GM19023 (cell line): ENCODE data around the gene NOSTRIN.
"Not testable (repeated sequence)": the region's sequence is repeated elsewhere in the genome, so short reads cannot be mapped to it uniquely, and the experiment has no call there.

ENCODE experiments used
- ATAC-seq: cut with Tn5 transposase; IDR thresholded peaks from one replicate; pipeline ENCODE4 v1.9.1; 2021; ENCODE audit warnings: mild to moderate bottlenecking, moderate library complexity; ENCODE audit not compliant: unreplicated experiment

Gene NOSTRIN

GRCh38 chr2:168819050-168819715 lies 16.7 kb downstream of the NOSTRIN start:
- no peak for ATAC-seq

- ATAC-seq = no peak
These were observed 17.5 kb downstream of the NOSTRIN start for GRCh38 chr2:168819829-168820489.

GRCh38 chr2:168821577-168821976 lies 19.1 kb downstream of the NOSTRIN start:
- no peak for ATAC-seq

GRCh38 chr2:168821992-168822391 lies 19.6 kb downstream of the NOSTRIN start:
- no peak for ATAC-seq

GRCh38 chr2:168825126-168825525 lies 22.7 kb downstream of the NOSTRIN start:
- no peak for ATAC-seq

GRCh38 chr2:168830958-168831357 lies 28.5 kb downstream of the NOSTRIN start:
- no peak for ATAC-seq

GRCh38 chr2:168831662-168832061 lies 29.2 kb downstream of the NOSTRIN start:
- ATAC-seq = no peak

GRCh38 chr2:168835969-168836368 lies 33.5 kb downstream of the NOSTRIN start:
- no peak for ATAC-seq

GRCh38 chr2:168841445-168841844 lies 39.0 kb downstream of the NOSTRIN start:
- no peak for ATAC-seq

- ATAC-seq = no peak
These were observed 40.8 kb downstream of the NOSTRIN start for GRCh38 chr2:168843253-168843652.

GRCh38 chr2:168848225-168848624 lies 45.8 kb downstream of the NOSTRIN start:
- no peak for ATAC-seq

- ATAC-seq = no peak
These were observed 47.2 kb downstream of the NOSTRIN start for GRCh38 chr2:168849610-168850009.

- ATAC-seq = no peak
These were observed 48.4 kb downstream of the NOSTRIN start for GRCh38 chr2:168850846-168851245.

GRCh38 chr2:168851674-168852320 lies 49.4 kb downstream of the NOSTRIN start:
- ATAC-seq = no peak

GRCh38 chr2:168852481-168852880 lies 50.0 kb downstream of the NOSTRIN start:
- no peak for ATAC-seq

- ATAC-seq = no peak
These were observed 51.0 kb downstream of the NOSTRIN start for GRCh38 chr2:168853471-168853870.

- ATAC-seq = no peak
These were observed 52.2 kb downstream of the NOSTRIN start for GRCh38 chr2:168854651-168855050.

GRCh38 chr2:168855601-168856000 lies 53.2 kb downstream of the NOSTRIN start:
- no peak for ATAC-seq

GRCh38 chr2:168858146-168858545 lies 55.7 kb downstream of the NOSTRIN start:
- ATAC-seq = no peak

- not testable (repeated sequence) for ATAC-seq
These were observed 64.7 kb downstream of the NOSTRIN start for GRCh38 chr2:168867164-168867563.

GRCh38 chr2:168870369-168870768 lies 67.9 kb downstream of the NOSTRIN start:
- ATAC-seq = not testable (repeated sequence)

GRCh38 chr2:168870824-168871223 lies 68.4 kb downstream of the NOSTRIN start:
- not testable (repeated sequence) for ATAC-seq
